Activated CD4-positive, alpha-beta T cell treated with anti-CD3 and anti-CD28 coated beads, Interleukin-2, amount 50 U/mL, for 4 hours (primary cell): Measurements from ENCODE around the gene STK32C.
A peak's percentile ranks its signal among the peaks of the same experiment; 100 is the strongest.
"Not testable (repeated sequence)": the region's sequence is repeated elsewhere in the genome, so short reads cannot be mapped to it uniquely, and the experiment has no call there.

Source experiments
- DNase-seq, 2 experiments: peaks; one replicate each; pipeline ENCODE4 v3.0.0-alpha.2; 2020

Gene STK32C

GRCh38 chr10:132227851-132228390 lies 79.8 kb downstream of the STK32C start:
- no peak for DNase-seq

DNA sequence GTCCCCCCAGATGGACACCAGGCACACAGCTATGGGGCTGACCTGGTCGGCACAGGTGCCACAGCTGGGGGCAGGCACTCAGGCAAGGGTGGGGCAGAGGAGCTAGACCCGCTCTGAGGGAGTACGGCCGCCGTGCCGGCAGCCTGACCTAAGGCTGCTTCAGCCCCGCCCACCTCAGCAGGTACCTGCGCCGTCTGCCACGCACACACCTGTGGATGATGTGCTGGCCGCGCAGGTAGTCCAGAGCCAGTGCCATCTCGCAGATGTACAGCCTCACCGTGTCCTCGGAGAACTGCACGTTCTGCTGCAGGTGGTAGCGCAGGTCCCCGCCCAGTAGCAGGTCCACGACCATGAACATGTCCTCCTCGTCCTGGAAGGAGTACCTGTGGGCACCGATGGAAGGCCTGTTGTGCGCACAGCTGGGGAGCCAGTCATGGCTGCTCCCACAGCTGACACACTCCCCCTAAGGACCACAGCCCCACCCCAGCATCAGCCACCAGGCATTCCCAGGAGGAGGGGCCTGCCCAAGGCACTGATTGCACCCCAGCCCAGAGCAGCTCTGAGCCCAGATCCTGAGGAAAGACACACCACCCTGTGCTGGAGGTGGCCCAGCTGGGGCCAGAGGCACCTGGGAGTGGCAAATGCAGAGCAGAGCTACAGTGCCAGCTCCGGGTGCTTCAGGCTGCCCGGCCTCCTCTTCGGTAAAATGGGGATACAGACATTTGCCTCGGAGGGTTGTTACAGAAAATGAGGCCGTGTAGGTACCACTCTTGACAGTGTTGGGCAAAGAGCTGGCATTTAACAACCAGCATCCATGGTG lies 81.0 kb downstream of the STK32C start:
- DNase-seq = no peak

DNA sequence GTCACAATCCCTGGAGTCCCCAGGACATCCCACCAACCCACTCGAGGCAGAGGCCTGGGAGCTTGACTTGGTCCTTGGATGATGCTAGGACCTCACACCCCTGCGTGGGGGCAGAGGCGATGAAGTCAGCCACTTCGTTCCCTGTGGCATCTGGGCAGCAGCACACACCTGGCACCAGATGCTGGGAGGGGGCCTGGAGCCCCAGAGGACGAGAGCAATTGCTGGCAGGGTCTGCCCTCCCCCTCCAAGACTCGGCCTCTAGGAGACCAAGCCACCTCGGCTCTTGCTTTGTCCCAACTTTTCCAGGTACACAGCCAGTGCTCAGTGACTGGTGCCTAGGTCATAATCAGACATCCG lies 81.9 kb downstream of the STK32C start:
- no peak for DNase-seq

DNA sequence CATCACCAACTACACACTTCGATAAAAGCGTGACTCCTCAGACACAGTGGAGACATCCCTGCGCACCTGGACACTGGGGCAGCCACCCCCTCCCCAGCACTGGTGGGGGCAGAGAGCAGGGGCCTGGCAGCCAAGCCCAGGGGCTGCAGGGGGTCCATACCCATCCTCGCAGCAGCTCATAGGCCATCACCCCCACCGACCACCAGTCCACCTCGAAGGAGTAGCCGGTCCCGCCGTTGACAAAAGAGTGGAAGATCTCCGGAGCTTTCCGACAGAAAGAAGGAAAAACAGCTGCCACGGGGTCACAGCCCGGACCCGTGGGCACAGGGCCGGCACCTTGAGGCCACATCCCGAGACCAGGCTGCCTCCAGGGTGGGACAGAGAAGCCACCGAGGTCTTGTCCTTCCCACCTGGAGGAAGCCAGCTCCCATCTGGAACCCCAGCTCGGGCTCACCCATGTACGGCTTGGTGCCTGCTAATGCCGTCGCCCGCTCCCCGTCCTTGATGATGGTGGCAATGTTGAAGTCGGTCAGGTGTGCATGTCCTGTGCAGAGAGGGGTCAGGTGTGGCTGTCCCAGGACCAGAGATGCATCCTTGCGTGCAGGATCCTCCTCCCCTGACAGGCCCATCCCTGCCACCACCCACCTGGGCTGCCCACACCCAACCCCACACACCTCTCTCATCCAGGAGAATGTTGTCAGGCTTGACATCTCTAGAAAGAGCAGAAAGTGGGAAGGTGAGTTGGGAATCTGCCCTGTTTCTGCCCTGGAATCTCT lies 82.5 kb downstream of the STK32C start:
- DNase-seq = no peak

GRCh38 chr10:132224343-132225072 lies 83.2 kb downstream of the STK32C start:
- DNase-seq = no peak

DNA sequence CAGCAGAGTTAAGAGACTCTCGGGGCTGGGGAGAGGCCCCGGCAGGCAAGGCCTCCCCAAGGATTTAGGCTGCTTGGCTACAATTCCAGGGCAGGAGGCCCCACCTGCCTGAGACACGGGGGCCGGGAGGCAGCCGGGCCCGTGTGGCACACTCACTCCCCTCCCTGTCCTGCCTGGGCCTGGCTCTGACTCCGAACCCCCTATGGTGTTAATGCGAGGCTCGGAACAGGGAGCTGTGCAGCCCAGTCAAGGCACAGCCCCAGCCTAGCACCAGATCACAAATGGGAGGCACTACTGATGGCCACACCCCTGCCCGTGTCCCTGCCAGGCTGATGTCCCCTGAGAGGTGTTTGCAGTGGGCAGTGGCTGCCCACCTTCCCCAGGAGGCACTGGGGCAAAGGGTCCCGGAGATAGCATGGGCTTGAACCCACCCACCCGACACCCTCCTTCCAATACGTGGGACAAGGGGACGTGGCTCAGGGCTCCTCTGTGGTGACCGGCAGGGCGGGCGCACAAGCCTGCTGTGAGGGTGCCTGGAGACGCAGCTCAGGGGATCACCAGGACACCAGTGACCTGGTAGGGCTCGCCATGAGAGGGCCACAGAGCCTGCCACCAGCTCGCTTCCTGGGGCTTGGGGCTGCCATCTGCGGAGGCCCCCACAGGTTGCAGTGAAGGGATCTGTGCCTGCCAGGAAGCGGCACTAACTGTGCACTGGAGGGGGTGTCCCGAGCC lies 84.0 kb downstream of the STK32C start:
- no peak for DNase-seq

DNA sequence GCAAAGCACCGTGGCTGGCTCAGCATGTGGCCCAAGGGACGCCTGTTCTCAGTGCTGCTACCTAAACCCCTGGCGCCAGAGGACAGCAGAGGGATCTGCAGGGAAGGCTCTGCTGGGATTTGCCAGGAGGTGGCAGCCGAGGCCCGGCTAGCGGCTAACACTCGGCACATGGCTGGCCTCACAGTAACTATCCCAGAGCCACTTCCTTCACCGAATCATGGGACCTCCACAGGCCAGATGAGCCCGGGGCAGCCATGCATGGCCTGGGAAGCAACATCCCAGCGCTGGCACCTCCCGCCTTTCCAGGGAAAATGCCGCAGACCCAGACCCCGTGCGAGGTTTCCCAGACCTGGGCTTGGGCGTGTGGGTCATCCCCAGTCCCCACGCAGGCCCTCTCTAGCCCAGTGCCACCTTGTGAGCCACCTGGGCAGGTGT lies 84.6 kb downstream of the STK32C start:
- DNase-seq = peak; percentile 58

GRCh38 chr10:132222726-132223125 lies 85.0 kb downstream of the STK32C start:
- no peak for DNase-seq

GRCh38 chr10:132220996-132221395 lies 86.8 kb downstream of the STK32C start:
- not testable (repeated sequence) for DNase-seq

GRCh38 chr10:132220061-132220460 lies 87.7 kb downstream of the STK32C start:
- DNase-seq = no peak

DNA sequence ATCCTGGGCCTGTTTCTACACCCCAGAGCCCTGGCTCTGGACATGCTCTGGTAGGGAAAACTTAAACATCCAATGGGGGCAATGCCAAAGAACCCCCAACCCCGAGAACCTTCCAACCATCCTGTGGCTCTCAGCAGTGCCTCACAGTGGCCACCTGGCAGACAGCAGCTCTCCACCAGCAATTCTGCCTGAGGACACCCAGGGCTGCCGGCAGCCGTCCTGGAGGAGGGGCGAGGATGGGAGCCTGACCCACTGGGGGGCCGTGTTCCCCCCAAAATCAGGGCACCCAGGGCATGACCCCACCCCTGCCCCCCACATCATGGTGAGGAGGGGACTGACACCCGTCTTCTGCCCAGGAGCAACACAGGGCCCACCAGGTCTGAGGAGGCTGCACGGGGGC lies 88.3 kb downstream of the STK32C start:
- DNase-seq = no peak

DNA sequence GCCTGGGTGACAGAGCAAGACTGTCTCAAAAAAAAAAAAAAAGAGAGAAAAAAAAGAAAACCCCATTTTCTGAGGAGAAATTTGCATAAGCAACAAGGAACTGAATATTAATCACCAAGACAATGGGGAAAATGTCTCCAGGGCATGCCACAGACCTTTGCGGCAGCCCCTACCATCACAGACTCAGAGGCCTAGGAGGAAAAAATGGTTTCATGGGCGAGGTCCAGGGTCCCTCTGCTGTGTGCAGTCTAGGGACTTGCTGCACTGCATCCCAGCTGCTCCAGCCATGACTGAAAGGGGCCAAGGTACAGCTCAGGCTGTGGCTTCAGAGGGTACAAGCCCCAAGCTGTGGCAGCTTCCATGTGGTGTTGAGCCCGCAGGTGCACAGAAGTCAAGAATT lies 91.3 kb downstream of the STK32C start:
- not testable (repeated sequence) for DNase-seq

DNA sequence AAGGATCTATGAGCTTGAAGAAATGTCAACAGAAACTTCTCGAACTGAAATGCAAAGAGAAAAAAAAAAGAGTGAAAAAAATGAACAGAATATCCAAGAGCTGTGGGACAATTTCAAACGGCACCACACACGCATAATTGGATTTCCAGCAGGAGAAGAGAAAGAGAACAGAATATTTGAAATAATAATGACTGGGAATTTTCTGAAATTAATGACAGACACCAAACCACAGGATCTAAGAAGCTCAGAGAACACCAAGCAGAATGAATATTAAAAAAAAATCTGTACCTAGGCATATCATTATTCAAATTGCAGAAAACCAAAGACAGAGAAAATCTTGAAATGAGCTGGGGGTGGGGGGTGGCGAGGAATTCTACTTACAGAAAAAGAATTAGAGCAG lies 93.8 kb downstream of the STK32C start:
- no peak for DNase-seq

- DNase-seq = no peak
Measured at GRCh38 chr10:132212816-132213215, 94.9 kb downstream of the STK32C start.

DNA sequence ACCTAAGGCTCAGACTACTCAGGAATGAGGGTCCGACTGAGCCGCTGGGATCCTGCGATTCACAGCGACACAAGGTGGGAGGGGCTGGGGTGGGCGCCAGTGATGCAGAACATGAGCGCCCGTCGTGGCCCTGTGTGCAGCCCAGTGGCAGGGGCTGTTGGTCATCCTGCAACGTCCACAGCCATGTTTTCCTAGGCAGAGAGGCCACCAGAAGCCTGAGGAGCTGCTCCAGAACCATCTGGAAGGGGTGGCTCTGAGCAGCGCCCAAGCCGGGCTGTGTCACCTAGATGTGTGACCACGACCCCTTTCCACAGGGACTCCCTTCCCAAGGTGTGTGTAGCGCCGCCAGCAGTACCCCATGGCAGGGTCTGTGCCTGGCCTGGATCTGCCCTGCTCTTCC lies 96.5 kb downstream of the STK32C start:
- DNase-seq = no peak

DNA sequence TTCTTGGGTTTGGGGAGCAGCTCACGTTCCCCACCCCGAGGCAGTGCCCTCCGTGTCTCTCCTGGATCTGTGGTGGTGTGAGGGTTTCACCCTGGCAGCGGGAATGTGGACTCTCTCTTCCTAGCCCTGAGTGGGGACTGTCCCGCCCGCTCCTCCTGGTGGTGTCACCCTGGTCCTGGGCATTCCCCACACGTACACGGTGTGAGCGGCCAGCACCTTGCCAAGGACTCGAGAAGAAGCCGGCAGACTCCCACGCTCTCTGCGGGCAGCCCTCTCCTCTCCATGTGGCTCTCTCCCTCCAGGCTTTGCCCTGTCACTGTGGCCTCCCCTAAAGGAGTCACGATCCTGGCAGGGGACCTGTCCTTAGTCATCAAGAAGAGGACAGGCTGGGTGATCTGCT lies 97.0 kb downstream of the STK32C start:
- no peak for DNase-seq

GRCh38 chr10:132209978-132210530 lies 97.7 kb downstream of the STK32C start:
- no peak for DNase-seq

DNA sequence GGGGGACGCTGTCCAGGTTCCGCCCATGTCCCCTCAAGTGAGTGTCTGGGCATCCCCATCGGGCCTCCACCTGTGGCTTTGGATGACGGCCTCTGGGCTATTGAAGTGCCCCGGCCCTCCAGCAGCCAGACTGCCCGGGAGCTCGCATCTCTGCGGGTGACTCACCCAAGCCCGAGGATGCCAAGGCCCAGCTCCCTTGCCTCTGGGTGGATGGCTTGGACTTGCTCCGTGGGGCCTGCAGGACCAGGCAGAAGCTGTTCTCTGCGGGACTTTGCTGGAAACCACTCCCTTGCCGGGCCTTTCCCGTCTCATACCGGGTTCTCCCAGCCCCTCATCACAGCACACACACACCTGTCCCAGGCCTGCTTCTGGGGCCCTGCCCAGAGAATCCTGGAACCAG lies 98.6 kb downstream of the STK32C start:
- DNase-seq = no peak

DNA sequence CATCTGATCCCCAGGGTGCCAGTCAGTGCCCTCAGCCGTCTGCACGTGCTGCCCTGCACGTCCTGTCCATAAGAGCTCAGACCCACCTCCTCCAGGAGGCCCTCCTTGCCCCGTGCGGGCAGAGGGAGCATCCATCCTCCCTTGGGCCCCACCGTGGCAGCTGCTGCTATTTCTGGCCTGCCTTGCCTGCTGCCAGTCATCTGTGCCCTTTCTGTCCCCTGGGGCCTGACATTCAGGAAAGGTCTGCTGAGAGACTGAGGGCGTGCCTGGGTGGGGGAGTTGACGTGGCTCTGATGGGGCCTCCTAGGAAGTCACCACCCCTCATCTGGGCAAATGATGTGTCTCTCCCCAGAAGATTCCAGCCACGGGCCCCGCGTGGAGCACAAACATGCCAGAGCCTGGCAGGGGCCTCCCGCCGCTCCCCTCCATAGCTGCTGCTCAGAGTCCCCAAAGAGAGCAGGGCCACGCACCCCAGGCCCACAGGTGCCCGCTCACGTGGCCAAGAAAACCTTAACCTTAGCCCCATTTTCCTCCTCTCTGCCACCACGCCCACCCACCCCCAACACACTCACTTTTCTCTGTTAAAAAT lies 99.2 kb downstream of the STK32C start:
- no peak for DNase-seq

- no peak for DNase-seq
Measured at GRCh38 chr10:132207536-132208461, 100.0 kb downstream of the STK32C start.
